ENCODE data around the gene PIM1.

The PIM1 gene

GRCh38 chr6:37173493-37174195, 3.7 kb downstream of the PIM1 start:
- H3K4me3 ChIP-seq (replicated peaks; ENCODE audit: insufficient read depth, low read length): no peak overlapping the region
- DNase-seq (ENCODE audit: low read depth in 1 of 2, low spot score in 1 of 2): no peak
- H3K27ac ChIP-seq (replicated peaks): no peak overlapping the region
- TF ChIP-seq POLR2AphosphoS5 (IDR thresholded peaks at IDR 0.05; ENCODE audit: low read depth) (no peak), REST (IDR thresholded peaks at IDR 0.05; ENCODE audit: insufficient replicate concordance, low read depth) (no peak), CTCF (IDR thresholded peaks at IDR 0.05; ENCODE audit: insufficient read depth, low read length) (no peak), SPI1 (IDR thresholded peaks at IDR 0.05; ENCODE audit: borderline replicate concordance, low read depth) (no peak), GABPA (IDR thresholded peaks at IDR 0.05; ENCODE audit: low read depth) (no peak)
- no peaks in the 10 kb centered on the region for H3K27me3 ChIP-seq (ENCODE audit: insufficient read depth, poor library complexity, severe bottlenecking)

- H3K4me3 ChIP-seq (replicated peaks; ENCODE audit: insufficient read depth, low read length): no peak overlapping the region
- no peak for DNase-seq (ENCODE audit: low read depth in 1 of 2, low spot score in 1 of 2)
- TF ChIP-seq REST (IDR thresholded peaks at IDR 0.05; ENCODE audit: insufficient replicate concordance, low read depth): no peak
- no peak for TF ChIP-seq SPI1 (IDR thresholded peaks at IDR 0.05; ENCODE audit: borderline replicate concordance, low read depth)
- no peak for TF ChIP-seq CTCF (IDR thresholded peaks at IDR 0.05; ENCODE audit: insufficient read depth, low read length)
- no peak for TF ChIP-seq POLR2AphosphoS5 (IDR thresholded peaks at IDR 0.05; ENCODE audit: low read depth)
- TF ChIP-seq GABPA (IDR thresholded peaks at IDR 0.05; ENCODE audit: low read depth): no peak
- no peak overlapping the region for H3K27ac ChIP-seq (replicated peaks)
- no peaks in the 10 kb centered on the region for H3K27me3 ChIP-seq (ENCODE audit: insufficient read depth, poor library complexity, severe bottlenecking)
These were observed 4.2 kb downstream of the PIM1 start for GRCh38 chr6:37174196-37174514.

- no peak for TF ChIP-seq GABPA (IDR thresholded peaks at IDR 0.05; ENCODE audit: low read depth)
- no peak for TF ChIP-seq CTCF (IDR thresholded peaks at IDR 0.05; ENCODE audit: insufficient read depth, low read length)
- no peak for TF ChIP-seq REST (IDR thresholded peaks at IDR 0.05; ENCODE audit: insufficient replicate concordance, low read depth)
- no peak for TF ChIP-seq SPI1 (IDR thresholded peaks at IDR 0.05; ENCODE audit: borderline replicate concordance, low read depth)
- TF ChIP-seq POLR2AphosphoS5 (IDR thresholded peaks at IDR 0.05; ENCODE audit: low read depth): no peak
- no peak overlapping the region for H3K27ac ChIP-seq (replicated peaks)
- no peak for DNase-seq (ENCODE audit: low read depth in 1 of 2, low spot score in 1 of 2)
- no peak overlapping the region for H3K4me3 ChIP-seq (replicated peaks; ENCODE audit: insufficient read depth, low read length)
- H3K27me3 ChIP-seq (ENCODE audit: insufficient read depth, poor library complexity, severe bottlenecking): no peaks in the 10 kb centered on the region
These were observed 4.8 kb downstream of the PIM1 start for GRCh38 chr6:37174515-37175331.

All from HL-60 (cell line).